CD4-positive, alpha-beta T cell (primary cell): ENCODE data around the gene KIAA0319L. TPM values are rescaled to one million over a fixed set of nuclear protein-coding genes. Genes with fewer than 3 reads are reported as not detected.
A peak's percentile ranks its signal among the peaks of the same experiment; 100 is the strongest.

Source experiments
- ATAC-seq: fragments of 200-7000 bp; cut with Tn5 transposase; one replicate; pipeline ENCODE4 v1.10.0; 2022; ENCODE audit warnings: mild to moderate bottlenecking; ENCODE audit not compliant: poor library complexity
- CTCF ChIA-PET: fragments of 350-600 bp; sonication (Branson Sonifier 250); formaldehyde crosslinking; loops from one replicate; lab custom pipeline; 2021; ENCODE audit warnings: antibody characterized with exemption, inconsistent platforms; lab: Charles Lee
- POLR2A ChIA-PET: fragments of 350-600 bp; sonication (Branson Sonifier 250); formaldehyde crosslinking; loops from one replicate; lab custom pipeline; 2021; ENCODE audit warnings: antibody characterized with exemption, inconsistent platforms; lab: Charles Lee
- DNase-seq, 14 experiments: peaks; one replicate each; pipeline ENCODE4 v3.0.0-alpha.2; 2013 to 2020; ENCODE audit warnings: mixed read lengths in 2 of 14
- H3K27ac ChIP-seq, 2 donors: one replicate each; pipeline versions ENCODE4 v1.5.1 to v1.7.0; 2013; ENCODE audit warnings: low read length in 2 of 2, low read depth in 1 of 2, mild to moderate bottlenecking in 1 of 2
- H3K27me3 ChIP-seq, 2 experiments: 1 replicate in 1 of 2; 2 replicates in 1 of 2; pipeline versions ENCODE4 v1.6.1 to v1.7.0; 2013; ENCODE audit warnings: low read length in 2 of 2, control low read depth in 1 of 2, mild to moderate bottlenecking in 1 of 2, moderate library complexity in 1 of 2; ENCODE audit not compliant: insufficient read depth in 2 of 2, control insufficient read depth in 1 of 2
- H3K36me3 ChIP-seq: one replicate; pipeline ENCODE4 v1.6.1; 2013; ENCODE audit warnings: low read length, control low read depth; ENCODE audit not compliant: insufficient read depth
- H3K4me1 ChIP-seq: one replicate; pipeline ENCODE4 v1.6.1; 2013; ENCODE audit warnings: low read length, control low read depth; ENCODE audit not compliant: insufficient read depth
- H3K4me3 ChIP-seq: one replicate; pipeline ENCODE4 v1.5.1; 2013; ENCODE audit warnings: mild to moderate bottlenecking, low read length, moderate library complexity
- H3K9me3 ChIP-seq, 2 experiments: 1 replicate in 1 of 2; 2 replicates in 1 of 2; pipeline versions ENCODE4 v1.6.1 to v1.7.0; 2013; ENCODE audit warnings: low read length in 2 of 2, mild to moderate bottlenecking in 2 of 2, control low read depth in 1 of 2, moderate library complexity in 1 of 2; ENCODE audit not compliant: control insufficient read depth in 1 of 2, insufficient read depth in 1 of 2
- H3K27ac Mint-ChIP-seq: one replicate; pipeline ENCODE4 v1.8.0; 2020; ENCODE audit warnings: mixed read lengths
- H3K27me3 Mint-ChIP-seq: one replicate; pipeline ENCODE4 v1.8.0; 2021; ENCODE audit warnings: mixed read lengths
- H3K36me3 Mint-ChIP-seq: one replicate; pipeline ENCODE4 v1.8.0; 2021; ENCODE audit warnings: low read depth, mixed read lengths
- H3K4me1 Mint-ChIP-seq: one replicate; pipeline ENCODE4 v1.8.0; 2021; ENCODE audit warnings: low read depth, mixed read lengths
- H3K4me3 Mint-ChIP-seq: one replicate; pipeline ENCODE4 v1.8.0; 2020; ENCODE audit warnings: mild to moderate bottlenecking, mixed read lengths
- H3K9me3 Mint-ChIP-seq: one replicate; pipeline ENCODE4 v1.8.0; 2020; ENCODE audit warnings: mixed read lengths
- intact Hi-C, 2 experiments: fragments of 100-400 bp; cut with DNase I in 1 of 2; cut with micrococcal nuclease in 1 of 2; formaldehyde crosslinking; loops; one replicate each; pipeline versions ENCODE4 v1.15.1 to v1.9.0; 2023 to 2025; cut with DNase I, micrococcal nuclease
- total RNA-seq, 174 experiments: library from RNA in 2 of 174; stranded (reverse) in 2 of 174; gene quantifications; one replicate each; pipeline ENCODE4 v1.2.3 and lab custom pipeline; 2021 to 2026
- TF ChIP-seq, protein P1 (sequence below): fragments of 200-600 bp; IDR thresholded peaks from one replicate; pipeline ENCODE4 v1.8.0; 2022; ENCODE audit warnings: antibody characterized with exemption, mild to moderate bottlenecking

The KIAA0319L gene
- total RNA-seq, 2 experiments from 2014 or later: 50.9 to 53.3 TPM

DNA sequence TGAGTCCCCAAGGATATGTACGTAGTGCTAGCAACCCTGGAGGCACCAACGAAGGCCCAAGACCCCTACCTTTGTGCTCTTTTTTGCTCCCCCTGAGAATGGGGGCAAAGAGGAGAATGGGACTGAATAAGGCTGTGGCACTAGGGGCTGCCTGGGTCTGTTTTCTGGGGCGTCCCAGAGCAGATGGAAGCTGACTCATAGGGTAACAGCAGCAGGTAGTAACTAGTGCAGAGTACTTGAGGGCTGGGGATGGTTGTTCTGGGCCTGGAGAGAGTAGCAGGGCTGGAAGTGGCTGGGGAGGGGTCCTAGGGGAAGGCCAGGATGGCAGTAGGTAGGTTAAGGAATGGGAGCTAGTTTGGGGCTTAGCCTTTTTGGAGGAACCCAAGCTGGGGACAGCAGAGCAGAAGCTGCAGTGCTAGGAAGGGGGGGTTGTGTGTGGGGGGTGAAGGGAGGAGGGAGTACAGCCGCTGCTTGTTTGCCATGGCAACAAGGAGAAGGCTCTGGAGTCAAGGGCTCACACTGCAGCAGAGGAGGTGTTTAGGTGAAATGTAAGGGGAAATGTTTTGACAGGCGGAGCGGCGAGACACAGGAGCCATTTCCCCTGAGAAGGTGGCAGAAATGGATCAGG, 2.2 kb upstream of the KIAA0319L start:
- H3K9me3 Mint-ChIP-seq: no peaks in the 10 kb centered on the region
- Histone ChIP-seq H3K9me3 (no peaks in the 10 kb centered on the region), H3K27me3 (no peaks in the 10 kb centered on the region), H3K27ac (peak overlapping the region; percentile 30 to 77), H3K4me1 (peaks cover 54% of the 10 kb centered on the region), H3K36me3 (peaks cover 18% of the 10 kb centered on the region), H3K4me3 (no peak overlapping the region)
- peak overlapping the region; percentile 73 for H3K4me3 Mint-ChIP-seq
- H3K27me3 Mint-ChIP-seq: no peaks in the 10 kb centered on the region
- CTCF ChIA-PET: interaction anchor here (0.6 to 2.4 kb wide), 3 partner anchors 9 to 109 kb away, joined by 3 to 9 read pairs (median 5); no protein-coding TSS in a partner anchor
- POLR2A ChIA-PET: interaction anchor here (0.6 to 1.5 kb wide), 5 partner anchors 11 to 252 kb away, joined by 3 to 4 read pairs (median 3); no protein-coding TSS in a partner anchor
- TF ChIP-seq, protein P1, sequence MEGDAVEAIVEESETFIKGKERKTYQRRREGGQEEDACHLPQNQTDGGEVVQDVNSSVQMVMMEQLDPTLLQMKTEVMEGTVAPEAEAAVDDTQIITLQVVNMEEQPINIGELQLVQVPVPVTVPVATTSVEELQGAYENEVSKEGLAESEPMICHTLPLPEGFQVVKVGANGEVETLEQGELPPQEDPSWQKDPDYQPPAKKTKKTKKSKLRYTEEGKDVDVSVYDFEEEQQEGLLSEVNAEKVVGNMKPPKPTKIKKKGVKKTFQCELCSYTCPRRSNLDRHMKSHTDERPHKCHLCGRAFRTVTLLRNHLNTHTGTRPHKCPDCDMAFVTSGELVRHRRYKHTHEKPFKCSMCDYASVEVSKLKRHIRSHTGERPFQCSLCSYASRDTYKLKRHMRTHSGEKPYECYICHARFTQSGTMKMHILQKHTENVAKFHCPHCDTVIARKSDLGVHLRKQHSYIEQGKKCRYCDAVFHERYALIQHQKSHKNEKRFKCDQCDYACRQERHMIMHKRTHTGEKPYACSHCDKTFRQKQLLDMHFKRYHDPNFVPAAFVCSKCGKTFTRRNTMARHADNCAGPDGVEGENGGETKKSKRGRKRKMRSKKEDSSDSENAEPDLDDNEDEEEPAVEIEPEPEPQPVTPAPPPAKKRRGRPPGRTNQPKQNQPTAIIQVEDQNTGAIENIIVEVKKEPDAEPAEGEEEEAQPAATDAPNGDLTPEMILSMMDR: no peak
- ATAC-seq: peak; percentile 27
- DNase-seq: peak in 7 of 14 experiments; percentile 23 to 81 (median 43)
- peak overlapping the region; percentile 97 for H3K27ac Mint-ChIP-seq
- peaks cover 63% of the 10 kb centered on the region for H3K4me1 Mint-ChIP-seq
- intact Hi-C loops: loop anchor here (5.0 to 10.0 kb wide), 4 partner anchors 357 to 695 kb away; partner anchors contain the start of genes SFPQ (in 1 of the 2) and ZMYM6 (in 1 of the 2)
- H3K36me3 Mint-ChIP-seq: peaks cover 68% of the 10 kb centered on the region

DNA sequence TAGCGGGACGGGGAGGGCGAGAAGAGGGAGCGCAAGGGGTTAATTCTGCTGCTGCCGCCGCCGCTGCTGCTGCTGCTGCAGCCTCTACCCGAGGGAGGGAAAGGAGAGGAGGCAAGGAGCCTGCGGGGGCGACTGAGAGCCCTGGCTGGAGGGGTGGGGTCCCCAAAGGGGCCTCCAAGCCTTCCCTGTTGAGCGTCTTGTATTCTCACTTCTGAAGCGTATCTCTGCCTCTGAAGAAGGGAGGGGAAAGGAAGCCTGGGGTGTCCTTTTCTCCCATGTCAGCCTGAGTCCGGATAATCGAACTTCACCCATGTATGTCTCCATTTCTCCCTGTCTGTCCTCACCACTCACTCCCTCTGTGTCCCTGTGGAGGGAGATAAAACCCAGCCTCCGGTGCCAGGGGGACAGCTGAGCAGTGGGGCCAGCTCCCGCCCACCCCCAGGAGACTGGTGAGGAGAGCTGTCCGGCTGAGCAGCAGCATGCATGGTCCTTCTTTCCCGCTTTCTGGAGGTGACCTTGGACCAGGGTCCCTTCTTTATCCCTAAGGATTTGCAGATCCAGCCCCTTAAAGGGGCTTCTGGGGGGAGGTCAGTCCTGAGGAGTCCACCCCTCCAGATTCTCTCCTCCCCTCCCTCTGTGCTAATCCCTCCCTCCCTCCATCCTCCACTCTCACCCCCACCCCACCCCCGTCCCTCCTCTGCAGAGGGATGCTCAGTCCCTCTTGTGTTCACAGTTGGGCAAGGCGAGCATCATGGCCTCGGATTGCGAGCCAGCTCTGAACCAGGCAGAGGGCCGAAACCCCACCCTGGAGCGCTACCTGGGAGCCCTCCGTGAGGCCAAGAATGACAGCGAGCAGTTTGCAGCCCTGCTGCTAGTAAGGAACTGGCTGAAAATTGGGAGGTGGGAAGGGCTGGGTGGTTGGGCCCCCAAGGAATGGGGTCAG, 1.4 kb upstream of the KIAA0319L start:
- ATAC-seq (no peak), DNase-seq (peak in 4 of 14 experiments; percentile 34 to 66 (median 44))
- Histone ChIP-seq H3K27me3 (no peaks in the 10 kb centered on the region), H3K36me3 (peaks cover 15% of the 10 kb centered on the region), H3K4me1 (peaks cover 49% of the 10 kb centered on the region), H3K4me3 (peak overlapping the region; percentile 98), H3K9me3 (no peaks in the 10 kb centered on the region), H3K27ac (peak overlapping the region; percentile 77 to 84)
- Mint-ChIP-seq H3K9me3 (no peaks in the 10 kb centered on the region), H3K27me3 (no peaks in the 10 kb centered on the region), H3K27ac (peak overlapping the region; percentile 97), H3K4me3 (peak overlapping the region; percentile 100), H3K36me3 (peaks cover 71% of the 10 kb centered on the region), H3K4me1 (peaks cover 68% of the 10 kb centered on the region)
- POLR2A ChIA-PET: interaction anchor here (0.8 to 3.2 kb wide), 15 partner anchors 10 to 1916 kb away, joined by 3 to 53 read pairs (median 5); partner anchors contain the start of genes CLSPN, SFPQ and ZC3H12A
- CTCF ChIA-PET: interaction anchor here (0.6 to 2.4 kb wide), 4 partner anchors 10 to 108 kb away, joined by 3 to 9 read pairs (median 4); no protein-coding TSS in a partner anchor
- TF ChIP-seq, protein P1: no peak
- intact Hi-C loops: loop anchor here (5.0 to 10.0 kb wide), 4 partner anchors 356 to 694 kb away; partner anchors contain the start of genes SFPQ (in 1 of the 2) and ZMYM6 (in 1 of the 2)
